Right kidney (tissue), 1 donor: ENCODE measurements around the gene SCNN1G.
"Not testable (repeated sequence)": the region's sequence is repeated elsewhere in the genome, so short reads cannot be mapped to it uniquely, and the experiment has no call there.

Source experiments
- DNase-seq: peaks from one replicate; pipeline ENCODE4 v3.0.0-alpha.2; 2016

Gene SCNN1G

GRCh38 chr16:23252310-23252709, 69.8 kb downstream of the SCNN1G start:
- DNase-seq, result no peak

- not testable (repeated sequence) for DNase-seq
These were observed 71.1 kb downstream of the SCNN1G start for GRCh38 chr16:23253650-23254049.

- no peak for DNase-seq
These were observed 71.8 kb downstream of the SCNN1G start for GRCh38 chr16:23254338-23254737.

GRCh38 chr16:23255000-23255399, 72.5 kb downstream of the SCNN1G start:
- DNase-seq, result no peak

GRCh38 chr16:23256440-23256839, 73.9 kb downstream of the SCNN1G start:
- DNase-seq, result no peak

- DNase-seq, result no peak
These were observed 75.1 kb downstream of the SCNN1G start for GRCh38 chr16:23257682-23258081.

- no peak for DNase-seq
These were observed 76.3 kb downstream of the SCNN1G start for GRCh38 chr16:23258919-23259237.
